Erythroblast (primary cell): Measurements from ENCODE around the gene TM9SF2.

Experiments used
- GATA1 ChIP-seq: IDR thresholded peaks from 2 replicates; pipeline ENCODE4 v1.6.1; 2011; ENCODE audit warnings: low read depth, mild to moderate bottlenecking, control low read depth, low read length, moderate library complexity
- POLR2A ChIP-seq: IDR thresholded peaks from 2 replicates; pipeline ENCODE4 v1.6.1; 2011; ENCODE audit warnings: mild to moderate bottlenecking, low read length

DNA sequence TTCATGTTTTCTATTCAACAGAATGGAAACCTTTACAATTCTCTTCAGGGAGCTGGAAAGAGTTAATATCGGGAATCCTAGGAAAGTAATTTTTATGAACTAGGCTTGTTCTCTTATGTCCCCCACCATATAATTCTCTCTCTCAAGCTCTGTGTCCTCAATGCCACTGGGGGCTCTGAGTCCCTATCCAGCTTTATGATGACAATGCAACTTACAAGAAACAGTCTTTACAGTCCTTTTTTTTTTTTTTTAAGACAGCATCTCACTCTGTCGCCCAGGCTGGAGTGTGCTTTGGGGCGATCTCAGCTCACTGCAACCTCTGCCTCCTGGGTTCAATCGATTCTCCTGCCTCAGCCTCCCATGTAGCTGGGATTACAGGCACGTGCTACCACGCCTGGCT, 31.2 kb upstream of the TM9SF2 start:
- TF ChIP-seq POLR2A (no peak), GATA1 (no peak)
